ENCODE measurements around the gene C15orf39.
"Not testable (repeated sequence)": the region's sequence is repeated elsewhere in the genome, so short reads cannot be mapped to it uniquely, and the experiment has no call there.

C15orf39 gene

DNA sequence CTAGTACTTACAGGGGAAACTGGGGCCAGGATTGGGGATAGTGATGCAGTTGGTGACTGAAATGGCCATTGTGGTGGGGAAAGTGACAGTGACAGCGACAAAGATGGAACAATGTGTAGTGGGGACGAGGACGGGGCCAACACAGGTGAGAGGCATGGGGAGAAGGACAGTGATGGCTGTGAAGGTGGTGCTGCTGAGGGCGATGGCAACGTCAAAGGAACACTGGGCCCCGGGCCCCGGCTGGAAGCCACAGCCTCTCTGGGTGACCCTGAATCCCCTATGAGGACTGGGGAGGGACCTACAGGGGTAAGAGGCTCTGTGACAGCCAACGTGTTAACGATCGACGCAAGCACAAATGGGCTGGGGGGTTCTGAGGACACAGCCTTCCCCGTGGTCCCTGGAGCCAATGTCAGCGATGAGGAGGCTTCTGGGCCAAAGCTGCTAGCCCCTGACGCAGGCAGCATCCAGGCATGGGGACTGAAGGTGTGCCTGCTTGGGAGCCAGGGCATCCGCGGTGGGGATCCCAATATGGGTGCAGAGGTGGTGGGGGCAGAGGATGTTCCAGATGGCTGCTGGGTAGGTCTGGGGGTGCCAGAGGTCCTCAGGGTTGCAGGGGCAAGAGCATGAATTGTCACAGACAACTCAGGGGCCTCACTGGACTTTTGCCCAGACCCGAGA is 31.3 kb downstream of the C15orf39 start:
- DNase-seq: no peak

DNA sequence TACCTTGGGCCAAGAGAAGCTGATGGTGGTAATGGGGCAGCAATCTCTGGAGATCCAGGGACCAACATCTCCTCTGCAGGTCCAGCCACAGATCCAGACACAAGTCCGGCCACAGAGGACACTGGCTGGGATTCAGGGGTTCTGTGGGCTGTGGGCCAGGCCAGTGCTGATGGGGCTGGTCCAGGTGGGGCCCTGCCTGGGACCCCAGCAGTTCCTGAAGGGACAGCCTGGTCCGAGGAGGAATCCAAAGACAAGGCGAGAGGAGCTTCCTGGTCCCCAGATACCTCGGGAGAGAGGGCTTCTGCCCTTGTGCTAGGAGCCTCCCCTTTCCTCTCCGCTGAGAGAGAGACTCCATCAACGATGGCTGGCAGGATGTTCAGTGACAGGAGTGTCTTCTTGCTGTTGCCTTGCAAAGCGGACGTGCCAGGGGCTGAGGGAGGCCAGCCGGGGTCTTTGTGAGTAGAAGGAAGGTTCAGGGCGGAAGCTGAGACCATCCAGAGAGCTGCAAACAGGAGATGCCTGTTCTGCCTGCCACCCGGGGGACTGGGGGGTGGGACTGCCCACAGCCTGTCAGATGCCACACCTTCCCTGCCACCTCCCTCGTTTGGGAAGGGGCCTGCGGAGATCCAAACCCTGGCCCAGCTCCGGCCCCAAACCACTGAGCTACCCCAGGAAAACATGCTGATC is 32.0 kb downstream of the C15orf39 start:
- no peak for DNase-seq

DNA sequence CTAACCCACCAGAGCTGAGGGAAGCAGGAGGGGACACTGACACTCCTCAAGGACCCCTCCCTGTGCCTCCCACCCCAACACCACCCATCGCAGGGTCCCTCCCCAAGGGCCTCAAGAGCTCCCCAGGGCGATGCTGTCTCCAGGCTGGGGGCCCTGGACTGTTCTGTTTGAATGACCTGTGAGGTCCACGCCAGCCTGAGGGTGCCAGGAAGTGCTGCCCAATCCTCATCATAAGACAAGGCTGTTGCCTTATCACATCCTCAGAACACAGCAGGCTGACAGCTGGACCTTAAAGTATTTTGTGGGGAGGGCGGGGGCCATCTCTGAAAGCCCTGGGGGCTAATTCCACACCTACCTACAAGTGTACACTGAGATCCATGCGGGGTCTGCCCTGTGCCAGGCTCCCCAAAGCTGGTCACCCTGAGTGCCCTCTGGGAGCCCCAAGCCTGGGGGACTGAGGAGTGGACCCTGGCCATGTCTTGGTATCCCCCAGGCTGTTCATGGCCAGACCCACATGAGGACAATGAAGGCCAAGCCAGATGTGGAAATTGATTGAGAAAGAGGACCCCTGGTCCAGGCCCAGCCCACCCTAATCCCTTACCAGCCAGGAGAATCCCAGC is 32.6 kb downstream of the C15orf39 start:
- no peak for DNase-seq

- DNase-seq: no peak
Observed at GRCh38 chr15:75235051-75235673, 33.5 kb downstream of the C15orf39 start.

DNA sequence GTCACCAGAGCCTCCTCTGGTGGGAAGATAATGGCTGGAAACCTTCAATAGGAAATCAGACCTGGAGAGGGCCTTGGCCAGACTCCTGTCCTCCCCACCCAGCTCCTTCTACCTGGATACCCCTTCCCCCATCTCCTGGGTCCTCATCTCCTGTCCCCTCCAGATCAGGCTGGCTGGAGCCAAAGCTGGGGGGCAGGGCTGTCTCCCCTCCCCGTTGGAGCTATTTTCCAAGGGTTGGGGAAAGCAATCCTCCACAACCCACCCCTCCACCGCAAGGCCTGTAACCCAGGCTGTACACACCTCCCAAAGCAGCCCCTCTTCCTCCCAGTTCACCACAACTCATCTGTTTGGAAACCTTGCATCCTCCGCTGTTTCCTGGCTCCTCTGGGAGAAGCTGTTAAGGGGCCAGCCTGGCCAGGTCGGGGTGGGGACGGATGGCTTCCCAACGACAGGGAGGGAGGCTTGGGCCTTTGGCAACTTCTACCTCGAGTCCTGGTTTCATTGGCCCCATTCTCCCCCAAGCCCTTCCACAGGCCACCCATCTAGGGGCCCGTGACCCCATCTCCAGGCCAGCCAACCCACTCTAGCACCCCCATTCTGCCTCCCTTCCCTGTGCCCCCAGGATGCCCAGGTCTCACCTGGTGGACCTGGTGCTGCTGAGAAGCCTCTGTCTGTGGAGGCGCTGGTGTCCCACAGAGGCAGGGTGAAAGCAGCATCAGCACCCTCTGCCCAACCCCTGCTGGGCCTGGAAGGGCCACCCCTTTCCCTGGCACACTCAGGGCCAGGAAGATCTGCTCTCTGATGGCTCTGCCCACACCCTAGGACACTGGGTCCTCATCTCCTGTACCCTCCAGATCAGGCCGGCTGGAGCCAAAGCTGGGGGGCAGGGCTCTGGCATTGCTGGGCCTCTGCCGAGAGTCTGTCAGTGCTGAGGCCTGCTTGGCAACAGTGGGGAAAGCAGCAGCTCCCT is 34.4 kb downstream of the C15orf39 start:
- no peak for DNase-seq

- no peak for DNase-seq
Observed at GRCh38 chr15:75237316-75237982, 35.8 kb downstream of the C15orf39 start.

GRCh38 chr15:75238150-75238549 is 36.5 kb downstream of the C15orf39 start:
- no peak for DNase-seq

GRCh38 chr15:75245741-75246140 is 44.1 kb downstream of the C15orf39 start:
- not testable (repeated sequence) for DNase-seq

DNA sequence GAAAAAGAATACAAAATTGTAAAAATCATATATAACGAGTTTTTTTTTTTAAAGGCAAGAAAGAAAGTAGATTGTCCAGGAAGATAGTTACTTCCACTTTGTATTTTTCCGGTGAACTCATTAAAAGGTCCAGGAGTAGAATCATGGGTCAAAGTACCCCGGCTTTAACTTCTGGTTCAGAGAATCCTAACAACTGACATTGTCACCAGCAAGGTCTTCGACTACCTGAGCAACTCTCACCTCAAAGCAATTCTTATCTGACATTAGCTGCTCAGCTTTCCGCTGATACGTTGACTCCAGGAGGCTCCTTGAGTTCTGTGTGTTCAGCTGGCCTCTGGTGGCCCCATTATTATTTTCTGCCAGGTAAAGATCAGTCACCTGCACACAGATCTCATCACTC is 47.3 kb downstream of the C15orf39 start:
- DNase-seq: not testable (repeated sequence)

DNA sequence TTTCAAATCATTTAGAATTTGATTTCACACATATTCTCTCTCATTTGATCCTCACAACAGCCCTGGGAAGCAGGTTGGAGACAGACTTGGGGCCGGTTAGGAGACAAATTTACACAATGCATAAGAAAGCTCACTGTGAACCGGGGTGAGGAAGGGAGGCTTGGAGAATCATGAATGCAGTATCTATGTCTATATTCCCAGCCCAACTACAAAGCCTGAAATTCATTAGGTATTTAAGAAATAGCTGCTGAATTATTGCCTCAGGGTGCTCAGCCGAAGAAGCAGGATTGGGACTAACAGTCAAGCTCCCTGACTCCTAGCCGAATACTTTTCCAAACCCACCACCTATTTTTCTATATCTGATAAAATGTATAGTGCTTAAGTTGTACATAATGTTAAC is 48.0 kb downstream of the C15orf39 start:
- no peak for DNase-seq

DNA sequence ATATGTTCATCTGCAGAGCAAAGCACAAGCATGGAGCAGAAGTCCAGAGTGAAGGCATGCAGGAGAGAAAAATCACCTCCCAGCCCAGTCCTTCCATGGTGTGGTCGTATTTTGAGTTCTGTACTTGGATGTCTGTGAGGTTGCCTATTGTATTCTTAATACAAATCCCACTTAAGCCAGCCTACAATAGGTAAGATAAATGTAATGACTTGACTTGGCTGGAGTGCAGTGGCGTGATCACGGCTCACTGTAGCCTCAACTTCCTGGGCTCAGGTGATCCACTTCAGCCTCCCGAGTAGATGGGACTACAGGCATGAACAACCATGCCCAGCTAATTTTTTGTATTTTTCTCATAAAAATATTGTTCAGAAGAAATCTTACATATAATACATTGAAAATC is 49.7 kb downstream of the C15orf39 start:
- not testable (repeated sequence) for DNase-seq

DNA sequence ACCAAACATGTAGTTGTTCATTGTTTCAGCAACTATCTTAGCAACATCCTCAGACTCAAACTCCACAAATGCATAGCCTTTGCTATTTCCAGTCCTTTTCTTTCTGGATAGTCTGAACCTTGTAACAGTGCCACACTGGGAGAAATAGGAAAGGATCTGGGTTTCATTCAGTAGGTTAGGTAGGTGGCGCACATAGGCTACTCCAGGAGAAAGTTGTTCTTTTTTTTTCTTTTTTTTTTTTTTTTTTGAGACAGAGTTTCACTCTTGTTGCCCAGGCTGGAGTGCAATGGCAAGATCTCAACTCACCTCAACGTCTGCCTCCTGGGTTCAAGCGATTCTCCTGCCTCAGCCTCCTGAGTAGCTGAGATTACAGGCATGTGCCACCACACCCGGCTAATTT is 50.6 kb downstream of the C15orf39 start:
- not testable (repeated sequence) for DNase-seq

- DNase-seq: not testable (repeated sequence)
Observed at GRCh38 chr15:75258034-75258433, 56.4 kb downstream of the C15orf39 start, which contains the start of gene GOLGA6C. GOLGA6C (plus strand) TSS chr15:75258334; CDS start chr15:75258599, 265 bp downstream.

DNA sequence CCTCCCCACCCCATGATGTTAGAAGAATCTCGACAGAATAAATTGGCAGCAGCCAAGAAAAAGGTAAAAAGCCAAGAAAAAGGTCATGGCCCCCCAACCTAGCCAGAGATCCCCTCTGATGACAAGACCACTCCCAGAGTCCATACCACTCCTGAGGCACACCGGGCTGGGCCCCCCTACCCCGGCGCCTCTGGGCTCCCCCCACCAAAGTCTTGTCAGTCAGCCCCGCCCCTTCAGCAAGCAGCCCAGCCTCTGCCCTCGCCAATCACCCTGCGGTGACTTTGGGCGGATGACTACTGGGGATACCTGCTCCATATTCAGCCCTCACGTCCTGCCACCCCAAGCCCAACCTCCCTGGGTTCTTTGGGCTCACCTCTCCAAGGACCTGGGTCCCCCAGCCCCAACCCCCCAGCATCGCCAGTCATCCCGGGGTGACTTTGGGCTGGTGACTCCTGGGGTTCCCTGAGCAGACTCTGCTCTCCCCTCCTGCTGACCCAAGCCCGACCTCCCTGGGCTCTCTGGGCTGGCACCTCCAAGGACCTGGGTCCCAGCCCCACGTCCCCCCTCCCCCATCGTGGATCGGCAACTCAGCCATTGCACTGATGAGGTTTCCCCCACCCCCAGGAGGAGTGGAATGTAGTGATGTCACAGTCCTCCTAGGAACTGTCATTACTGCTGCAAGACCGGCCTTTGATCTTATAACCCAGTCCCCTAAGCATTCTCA is 57.1 kb downstream of the C15orf39 start:
- DNase-seq: not testable (repeated sequence)

DNA sequence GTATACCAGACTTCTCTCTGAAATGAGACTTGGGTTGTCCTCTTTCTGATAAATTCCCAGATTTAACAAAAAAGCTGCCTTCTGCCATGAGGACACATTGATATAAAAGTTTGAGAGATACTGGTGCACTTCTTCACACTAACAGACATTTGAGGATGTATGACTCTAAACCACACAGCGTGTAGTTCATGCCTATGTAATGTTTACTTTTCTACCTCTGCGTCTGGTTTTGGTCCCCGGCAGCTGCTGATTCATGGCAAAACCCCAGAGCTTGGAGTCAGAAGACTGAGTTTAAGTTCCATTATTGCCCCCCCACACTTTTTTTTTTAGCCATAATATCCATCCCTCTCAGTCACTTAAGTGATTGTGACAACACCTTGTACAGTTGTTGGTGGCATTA is 58.2 kb downstream of the C15orf39 start:
- DNase-seq: not testable (repeated sequence)

All from inflammatory macrophage treated with lipopolysaccharide for 4 hours (primary cell).